Immature natural killer cell (primary cell): ENCODE results near the gene UCP3. TPM values are rescaled to one million over a fixed set of nuclear protein-coding genes. Genes with fewer than 3 reads are reported as not detected.

Source experiments
- DNase-seq, 3 donors: peaks; one replicate each; pipeline ENCODE4 v3.0.0; 2022; ENCODE audit warnings: mixed read lengths in 1 of 3
- H3K27ac Mint-ChIP-seq, 6 donors: one replicate each; pipeline ENCODE4 v1.8.0; 2020; ENCODE audit warnings: mixed read lengths in 6 of 6, mild to moderate bottlenecking in 5 of 6, inconsistent platforms in 4 of 6, moderate library complexity in 3 of 6
- H3K27me3 Mint-ChIP-seq, 3 donors: one replicate each; pipeline ENCODE4 v1.8.0; 2020 to 2021; ENCODE audit warnings: low read depth in 3 of 3, mild to moderate bottlenecking in 3 of 3, mixed read lengths in 3 of 3, moderate library complexity in 3 of 3, inconsistent platforms in 1 of 3
- H3K36me3 Mint-ChIP-seq, 3 donors: one replicate each; pipeline ENCODE4 v1.8.0; 2020; ENCODE audit warnings: mixed read lengths in 3 of 3, inconsistent platforms in 2 of 3, mild to moderate bottlenecking in 2 of 3
- H3K4me1 Mint-ChIP-seq, 2 donors: one replicate each; pipeline ENCODE4 v1.8.0; 2020; ENCODE audit warnings: inconsistent platforms in 2 of 2, mild to moderate bottlenecking in 2 of 2, mixed read lengths in 2 of 2, moderate library complexity in 1 of 2
- H3K4me3 Mint-ChIP-seq, 5 donors: one replicate each; pipeline ENCODE4 v1.8.0; 2020; ENCODE audit warnings: mild to moderate bottlenecking in 5 of 5, mixed read lengths in 5 of 5, inconsistent platforms in 3 of 5, moderate library complexity in 3 of 5
- H3K9me3 Mint-ChIP-seq, 6 donors: one replicate each; pipeline ENCODE4 v1.8.0; 2020; ENCODE audit warnings: mild to moderate bottlenecking in 6 of 6, mixed read lengths in 6 of 6, inconsistent platforms in 4 of 6, moderate library complexity in 3 of 6
- polyA plus RNA-seq, 3 donors: library from polyadenylated mRNA; unstranded; fragments of 300-500 nt; fragmentation: Illumina TruSeq; gene quantifications; one replicate each; pipeline ENCODE4 v1.2.3, GENCODE V29; 2021

UCP3 gene
- polyA plus RNA-seq: 1 to 10 TPM in 1 of 3 donors, under 1 TPM in 2; 0.41 to 1.3 (median 0.52) TPM

- Mint-ChIP-seq H3K4me3 (peak within 1 kb of the TSS in 2 of 5 donors; percentile 14), H3K27ac (peak within 1 kb of the TSS; percentile 45 to 93 (median 76)), H3K27me3 (peaks cover 0 to 4% (median 2%) of the 10 kb centered on the region in 3 donors), H3K4me1 (peaks cover 78 to 85% of the 10 kb centered on the region in 2 donors), H3K9me3 (no peaks in the 10 kb centered on the region), H3K36me3 (peaks cover 4 to 16% (median 12%) of the 10 kb centered on the region in 3 donors)
- no peak for DNase-seq
These were observed at the start of gene UCP3 for GRCh38 chr11:74008373-74009229. Gene UCP3, minus strand, starts transcription at chr11:74009085. Its CDS starts 2,043 bp downstream, at chr11:74007042.

- H3K9me3 Mint-ChIP-seq: no peaks in the 10 kb centered on the region
- no peak for DNase-seq
- peaks cover 9 to 35% (median 18%) of the 10 kb centered on the region in 3 donors for H3K36me3 Mint-ChIP-seq
- H3K27me3 Mint-ChIP-seq: no peaks in the 10 kb centered on the region
- H3K4me1 Mint-ChIP-seq: peaks cover 4 to 12% of the 10 kb centered on the region in 2 donors
- H3K4me3 Mint-ChIP-seq: no peak overlapping the region
- H3K27ac Mint-ChIP-seq: no peak overlapping the region
These were observed 48.6 kb upstream of the UCP3 start for GRCh38 chr11:74057249-74058151.

GRCh38 chr11:74055938-74056337 lies 47.1 kb upstream of the UCP3 start:
- Mint-ChIP-seq H3K27ac (peak overlapping the region in 2 of 6 donors; percentile 46 to 50), H3K4me1 (peaks cover 0 to 5% of the 10 kb centered on the region in 2 donors), H3K4me3 (no peak overlapping the region), H3K36me3 (peaks cover 13 to 29% (median 24%) of the 10 kb centered on the region in 3 donors), H3K27me3 (no peaks in the 10 kb centered on the region), H3K9me3 (no peaks in the 10 kb centered on the region)
- no peak for DNase-seq

GRCh38 chr11:74050465-74050864 lies 41.6 kb upstream of the UCP3 start:
- no peak overlapping the region for H3K27ac Mint-ChIP-seq
- H3K4me1 Mint-ChIP-seq: peaks cover 0 to under 1% of the 10 kb centered on the region in 2 donors
- H3K36me3 Mint-ChIP-seq: peaks cover 26 to 53% (median 34%) of the 10 kb centered on the region in 3 donors
- peaks cover 0 to 2% (median 0%) of the 10 kb centered on the region in 3 donors for H3K27me3 Mint-ChIP-seq
- H3K9me3 Mint-ChIP-seq: no peaks in the 10 kb centered on the region
- H3K4me3 Mint-ChIP-seq: no peak overlapping the region
- DNase-seq: no peak

- H3K27me3 Mint-ChIP-seq: peaks cover 0 to 2% (median 0%) of the 10 kb centered on the region in 3 donors
- H3K36me3 Mint-ChIP-seq: peaks cover 32 to 60% (median 35%) of the 10 kb centered on the region in 3 donors
- no peak overlapping the region for H3K27ac Mint-ChIP-seq
- DNase-seq: no peak
- no peaks in the 10 kb centered on the region for H3K9me3 Mint-ChIP-seq
- H3K4me1 Mint-ChIP-seq: no peaks in the 10 kb centered on the region
- H3K4me3 Mint-ChIP-seq: no peak overlapping the region
These were observed 40.1 kb upstream of the UCP3 start for GRCh38 chr11:74048993-74049392.

- Mint-ChIP-seq H3K4me1 (no peaks in the 10 kb centered on the region), H3K27me3 (peaks cover 0 to 3% (median 2%) of the 10 kb centered on the region in 3 donors), H3K36me3 (peaks cover 36 to 67% (median 44%) of the 10 kb centered on the region in 3 donors), H3K27ac (no peak overlapping the region), H3K9me3 (no peaks in the 10 kb centered on the region), H3K4me3 (no peak overlapping the region)
- no peak for DNase-seq
These were observed 35.7 kb upstream of the UCP3 start for GRCh38 chr11:74044538-74044937.

GRCh38 chr11:74043450-74043849 lies 34.6 kb upstream of the UCP3 start:
- Mint-ChIP-seq H3K36me3 (peaks cover 36 to 65% (median 42%) of the 10 kb centered on the region in 3 donors), H3K27ac (no peak overlapping the region), H3K4me3 (no peak overlapping the region), H3K4me1 (no peaks in the 10 kb centered on the region), H3K27me3 (peaks cover 0 to 3% (median 1%) of the 10 kb centered on the region in 3 donors), H3K9me3 (no peaks in the 10 kb centered on the region)
- no peak for DNase-seq

- Mint-ChIP-seq H3K36me3 (peaks cover 35 to 62% (median 37%) of the 10 kb centered on the region in 3 donors), H3K4me3 (no peak overlapping the region), H3K27ac (no peak overlapping the region), H3K9me3 (no peaks in the 10 kb centered on the region), H3K27me3 (peaks cover 0 to 3% (median 0%) of the 10 kb centered on the region in 3 donors), H3K4me1 (no peaks in the 10 kb centered on the region)
- no peak for DNase-seq
These were observed 28.4 kb upstream of the UCP3 start for GRCh38 chr11:74037309-74037708.

- no peak overlapping the region for H3K4me3 Mint-ChIP-seq
- H3K27ac Mint-ChIP-seq: peak overlapping the region in 1 of 6 donors; percentile 19
- no peaks in the 10 kb centered on the region for H3K9me3 Mint-ChIP-seq
- peaks cover 17 to 18% of the 10 kb centered on the region in 2 donors for H3K4me1 Mint-ChIP-seq
- no peak for DNase-seq
- H3K27me3 Mint-ChIP-seq: peaks cover 0 to 3% (median 0%) of the 10 kb centered on the region in 3 donors
- peaks cover 20 to 46% (median 24%) of the 10 kb centered on the region in 3 donors for H3K36me3 Mint-ChIP-seq
These were observed 26.4 kb upstream of the UCP3 start for GRCh38 chr11:74035264-74035663.

- peaks cover 10 to 40% (median 22%) of the 10 kb centered on the region in 3 donors for H3K36me3 Mint-ChIP-seq
- no peak for DNase-seq
- no peak overlapping the region for H3K4me3 Mint-ChIP-seq
These were observed 24.2 kb upstream of the UCP3 start for GRCh38 chr11:74033046-74033445.

GRCh38 chr11:74030723-74031676 lies 22.1 kb upstream of the UCP3 start:
- Mint-ChIP-seq H3K4me1 (peaks cover 35 to 39% of the 10 kb centered on the region in 2 donors), H3K27me3 (peaks cover 0 to 3% (median 0%) of the 10 kb centered on the region in 3 donors), H3K36me3 (peaks cover 4 to 31% (median 11%) of the 10 kb centered on the region in 3 donors), H3K27ac (peak overlapping the region; percentile 86 to 92 (median 90)), H3K9me3 (no peaks in the 10 kb centered on the region), H3K4me3 (peak overlapping the region; percentile 59 to 76 (median 67))
- peak; percentile 23 to 34 (median 30) for DNase-seq

More at GRCh38 chr11:74033046-74033445, 24.2 kb upstream of the UCP3 start:
- H3K27me3 Mint-ChIP-seq: peaks cover 0 to 3% (median 0%) of the 10 kb centered on the region in 3 donors
- peak overlapping the region in 4 of 6 donors; percentile 5 to 33 (median 16) for H3K27ac Mint-ChIP-seq
- H3K9me3 Mint-ChIP-seq: no peaks in the 10 kb centered on the region
- H3K4me1 Mint-ChIP-seq: peaks cover 32 to 34% of the 10 kb centered on the region in 2 donors

- Mint-ChIP-seq H3K27me3 (peaks cover 0 to 2% (median under 1%) of the 10 kb centered on the region in 3 donors), H3K36me3 (peaks cover 10 to 33% (median 22%) of the 10 kb centered on the region in 3 donors), H3K9me3 (no peaks in the 10 kb centered on the region), H3K4me1 (peaks cover 33 to 45% of the 10 kb centered on the region in 2 donors), H3K27ac (peak overlapping the region in 5 of 6 donors; percentile 34 to 87 (median 76)), H3K4me3 (peak overlapping the region in 3 of 5 donors; percentile 28 to 75 (median 42))
- no peak for DNase-seq
These were observed 16.7 kb upstream of the UCP3 start for GRCh38 chr11:74025467-74026166.
